Nucleus accumbens (tissue), 56 donors: Measurements from ENCODE around the gene LYST.
"Not testable (repeated sequence)": the region's sequence is repeated elsewhere in the genome, so short reads cannot be mapped to it uniquely, and the experiment has no call there.

Source experiments
- DNase-seq, 56 donors: peaks; one replicate each; lab custom pipeline; 2025; lab: John Stamatoyannopoulos, UW

Gene LYST

GRCh38 chr1:235775246-235775860, 91.4 kb downstream of the LYST start:
- no peak for DNase-seq

- no peak for DNase-seq
Observed at GRCh38 chr1:235767795-235768194, 98.9 kb downstream of the LYST start.

GRCh38 chr1:235766794-235767285, 99.9 kb downstream of the LYST start:
- no peak for DNase-seq

GRCh38 chr1:235763962-235764361, 102.7 kb downstream of the LYST start:
- DNase-seq, result no peak

- DNase-seq, result no peak
Observed at GRCh38 chr1:235759336-235759735, 107.4 kb downstream of the LYST start.

GRCh38 chr1:235758931-235759330, 107.8 kb downstream of the LYST start:
- peak in 2 of 56 donors; percentile 14 to 27 for DNase-seq

GRCh38 chr1:235757587-235758096, 109.1 kb downstream of the LYST start:
- no peak for DNase-seq

- DNase-seq, result not testable (repeated sequence)
Observed at GRCh38 chr1:235754186-235754585, 112.5 kb downstream of the LYST start.

GRCh38 chr1:235749755-235750300, 116.9 kb downstream of the LYST start:
- DNase-seq, result no peak

GRCh38 chr1:235748747-235749146, 118.0 kb downstream of the LYST start:
- DNase-seq, result no peak

GRCh38 chr1:235746245-235746644, 120.5 kb downstream of the LYST start:
- DNase-seq, result no peak

GRCh38 chr1:235745503-235746136, 121.1 kb downstream of the LYST start:
- no peak for DNase-seq

- no peak for DNase-seq
Observed at GRCh38 chr1:235742914-235743599, 123.6 kb downstream of the LYST start.

GRCh38 chr1:235741294-235741693, 125.4 kb downstream of the LYST start:
- DNase-seq, result no peak

- no peak for DNase-seq
Observed at GRCh38 chr1:235739631-235740030, 127.1 kb downstream of the LYST start.

- no peak for DNase-seq
Observed at GRCh38 chr1:235739124-235739523, 127.6 kb downstream of the LYST start.

GRCh38 chr1:235737751-235738150, 129.0 kb downstream of the LYST start:
- DNase-seq, result no peak

GRCh38 chr1:235736263-235736662, 130.4 kb downstream of the LYST start:
- no peak for DNase-seq

GRCh38 chr1:235735621-235736020, 131.1 kb downstream of the LYST start:
- DNase-seq, result no peak

GRCh38 chr1:235734335-235734734, 132.4 kb downstream of the LYST start:
- no peak for DNase-seq

GRCh38 chr1:235730007-235730406, 136.7 kb downstream of the LYST start:
- DNase-seq, result no peak
